HepG2 (cell line): ENCODE data around the gene SBK3.

Source experiments
- EZH2 ChIP-seq: conservative IDR thresholded peaks from 2 replicates; pipeline ENCODE4 v1.6.1; 2012; ENCODE audit warnings: mild to moderate bottlenecking, low read depth, low read length, moderate library complexity
- HDAC2 ChIP-seq: sonication (generic); formaldehyde crosslinking; IDR thresholded peaks from 2 replicates; pipeline ENCODE4 v1.4.0; 2020; ENCODE audit warnings: missing genetic modification reagents
- MAF1 ChIP-seq: sonication (generic); formaldehyde crosslinking; IDR thresholded peaks from 2 replicates; pipeline ENCODE4 v1.5.0; 2020; ENCODE audit warnings: missing genetic modification reagents, borderline replicate concordance
- NFYC ChIP-seq: IDR thresholded peaks from 2 replicates; pipeline ENCODE4 v1.6.1; 2016; ENCODE audit warnings: missing genetic modification reagents, missing compliant biosample characterization
- POLR2A ChIP-seq, 2 experiments: IDR thresholded peaks; 2 replicates each; pipeline ENCODE4 v1.6.1; 2011; ENCODE audit warnings: low read depth in 2 of 2, low read length in 2 of 2, mild to moderate bottlenecking in 1 of 2, moderate library complexity in 1 of 2; ENCODE audit not compliant: insufficient read depth in 1 of 2
- USF2 ChIP-seq, 2 experiments: sonication (generic) in 1 of 2; formaldehyde crosslinking in 1 of 2; IDR thresholded peaks; 2 replicates each; pipeline versions ENCODE4 v1.5.1 to v1.6.1; 2011 to 2020; ENCODE audit warnings: borderline replicate concordance in 1 of 2, low read depth in 1 of 2, low read length in 1 of 2, mild to moderate bottlenecking in 1 of 2, missing genetic modification reagents in 1 of 2, moderate library complexity in 1 of 2
- ZNF121 ChIP-seq: sonication (generic); formaldehyde crosslinking; IDR thresholded peaks from 2 replicates; pipeline ENCODE4 v1.5.0; 2020; ENCODE audit warnings: mild to moderate bottlenecking, missing genetic modification reagents
- ZNF788 ChIP-seq: sonication (generic); formaldehyde crosslinking; IDR thresholded peaks from 2 replicates; pipeline ENCODE4 v1.5.0; 2020; ENCODE audit warnings: mild to moderate bottlenecking, missing genetic modification reagents, borderline replicate concordance
- TF ChIP-seq, protein P1 (sequence below): sonication (generic); formaldehyde crosslinking; IDR thresholded peaks from 2 replicates; pipeline ENCODE4 v1.4.0; 2020; ENCODE audit warnings: missing genetic modification reagents

DNA sequence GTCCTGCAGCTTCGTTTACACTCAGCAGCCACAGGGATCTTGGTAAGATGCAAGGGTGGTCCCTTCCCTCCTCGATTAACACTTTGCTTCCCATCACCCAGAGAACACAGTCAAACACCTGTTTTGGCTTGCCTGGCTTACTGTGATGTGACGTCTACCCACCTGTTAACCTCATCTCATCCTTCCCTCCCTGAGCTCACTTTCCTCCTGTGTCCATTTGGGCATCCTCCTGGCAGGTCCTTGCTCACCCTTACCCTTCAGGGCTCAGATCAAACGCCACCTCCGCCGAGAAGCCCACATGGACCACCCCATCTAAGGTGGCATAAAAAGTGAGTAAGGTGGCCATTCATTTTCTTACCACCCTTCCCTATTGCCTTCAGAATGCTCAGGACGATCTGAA lies 44.8 kb upstream of the SBK3 start:
- no peak for TF ChIP-seq ZNF121 (CRISPR knock-in tag)
- TF ChIP-seq, protein P1, sequence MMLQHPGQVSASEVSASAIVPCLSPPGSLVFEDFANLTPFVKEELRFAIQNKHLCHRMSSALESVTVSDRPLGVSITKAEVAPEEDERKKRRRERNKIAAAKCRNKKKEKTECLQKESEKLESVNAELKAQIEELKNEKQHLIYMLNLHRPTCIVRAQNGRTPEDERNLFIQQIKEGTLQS (CRISPR knock-in tag), result no peak
- no peak for TF ChIP-seq USF2 (IDR thresholded peaks at IDR 0.05; ENCODE audit: low read depth, low read length)
- no peak for TF ChIP-seq USF2 (CRISPR knock-in tag; IDR thresholded peaks at IDR 0.05; ENCODE audit: borderline replicate concordance)
- no peak for TF ChIP-seq POLR2A (IDR thresholded peaks at IDR 0.05; ENCODE audit: insufficient read depth in 1 of 2, low read depth in 2 of 2, low read length in 2 of 2)
- TF ChIP-seq HDAC2 (CRISPR knock-in tag), result no peak
- TF ChIP-seq EZH2, result no peak
- TF ChIP-seq ZNF788 (CRISPR knock-in tag), result no peak
- TF ChIP-seq NFYC, result no peak
- TF ChIP-seq MAF1 (CRISPR knock-in tag), result no peak
